Left lung (tissue), 10 donors: ENCODE measurements around the gene FRYL. TPM values are rescaled to one million over a fixed set of nuclear protein-coding genes. Genes with fewer than 3 reads are reported as not detected.
A peak's percentile ranks its signal among the peaks of the same experiment; 100 is the strongest.

ENCODE experiments used
- ATAC-seq: fragments of 200-7000 bp; cut with Tn5 transposase; one replicate; pipeline ENCODE4 v1.9.1; 2020; ENCODE audit warnings: moderate library complexity
- DNase-seq, 4 donors: peaks; one replicate each; pipeline ENCODE4 v3.0.0-alpha.2; 2013 to 2020
- H3K27ac ChIP-seq, 2 donors: fragments of 200-600 bp; sonication (generic) in 1 of 2; one replicate each; pipeline versions ENCODE4 v1.5.0 to v1.8.0; 2020 to 2021
- H3K27me3 ChIP-seq, 2 donors: fragments of 200-600 bp; sonication (generic) in 1 of 2; one replicate each; pipeline versions ENCODE4 v1.5.0 to v1.8.0; 2020 to 2021
- H3K36me3 ChIP-seq, 2 donors: fragments of 200-600 bp; sonication (generic) in 1 of 2; one replicate each; pipeline versions ENCODE4 v1.5.0 to v1.8.0; 2020 to 2021
- H3K4me1 ChIP-seq, 2 donors: fragments of 200-600 bp; one replicate each; pipeline ENCODE4 v1.8.0; 2021
- H3K4me3 ChIP-seq, 2 donors: fragments of 200-600 bp; sonication (generic) in 1 of 2; one replicate each; pipeline versions ENCODE4 v1.5.0 to v1.8.0; 2020 to 2021; ENCODE audit warnings: mild to moderate bottlenecking in 1 of 2
- H3K9me3 ChIP-seq, 2 donors: fragments of 200-600 bp; sonication (generic) in 1 of 2; one replicate each; pipeline versions ENCODE4 v1.5.0 to v1.8.0; 2020 to 2021
- CTCF ChIP-seq, 2 donors: fragments of 200-600 bp; sonication (generic) in 1 of 2; IDR thresholded peaks; one replicate each; pipeline versions ENCODE4 v1.5.0 to v1.8.0; 2021; ENCODE audit warnings: antibody characterized with exemption in 2 of 2
- intact Hi-C, 2 donors: fragments of 100-400 bp; cut with DNase I; formaldehyde crosslinking; loops; one replicate each; pipeline versions ENCODE4 v1.11.2 to v1.14.2; 2022
- polyA plus RNA-seq, 6 donors: library from polyadenylated mRNA; unstranded; fragments of 120-200 nt; gene quantifications; one replicate each; pipeline ENCODE4 v1.2.1, GENCODE V29; 2013; ENCODE audit not compliant: insufficient read length in 6 of 6
- total RNA-seq, 2 donors: library from RNA; stranded (reverse); fragmentation: NEBNext Ultra II Directional; extraction: Animal tissue kit (Norgen Biotek cat#: 25700); gene quantifications; one replicate each; pipeline ENCODE4 v1.2.1, GENCODE V29; 2021
- donor health status: DM: no; HTN: yes; CAD: no.
- donor health status: DM: no; HTN: no; CAD: no.

Gene FRYL
- total and polyA plus RNA-seq, 8 donors: 41.9 to 72.7 (median 50.3) TPM

- Histone ChIP-seq H3K27me3 (no peaks in the 10 kb centered on the region), H3K9me3 (no peaks in the 10 kb centered on the region), H3K4me3 (no peak overlapping the region), H3K4me1 (peaks cover 0 to 11% of the 10 kb centered on the region in 2 donors), H3K36me3 (peaks cover 0 to 32% of the 10 kb centered on the region in 2 donors), H3K27ac (no peak overlapping the region)
- TF ChIP-seq CTCF (IDR thresholded peaks at IDR 0.05): no peak
- DNase-seq (no peak), ATAC-seq (no peak)
- intact Hi-C loops: no loop called here
Measured at GRCh38 chr4:48594180-48594579, 185.9 kb downstream of the FRYL start.

DNA sequence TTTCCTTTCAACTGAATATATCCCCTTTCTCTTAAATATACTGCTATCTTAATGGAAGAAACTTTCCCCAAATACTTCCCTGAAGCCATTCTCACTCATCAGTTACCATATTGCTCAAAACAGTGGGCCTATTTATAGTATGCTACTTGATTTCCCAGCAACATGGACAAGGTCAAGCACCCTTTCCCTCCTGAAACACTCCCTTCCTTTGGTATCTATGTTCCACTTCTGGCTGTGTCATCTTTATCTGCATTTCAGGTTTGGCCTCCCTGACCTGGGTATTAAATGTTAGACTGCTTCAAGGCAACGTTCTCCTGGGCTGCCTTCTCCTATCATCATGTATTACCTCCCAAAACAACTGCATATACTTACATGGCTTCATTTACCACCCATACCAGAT is 188.7 kb downstream of the FRYL start:
- H3K4me1 ChIP-seq: peaks cover 0 to 26% of the 10 kb centered on the region in 2 donors
- peaks cover 0 to 31% of the 10 kb centered on the region in 2 donors for H3K36me3 ChIP-seq
- intact Hi-C loops: no loop called here
- H3K27me3 ChIP-seq: no peaks in the 10 kb centered on the region
- H3K27ac ChIP-seq: no peak overlapping the region
- H3K4me3 ChIP-seq: no peak overlapping the region
- no peak for TF ChIP-seq CTCF (IDR thresholded peaks at IDR 0.05)
- no peaks in the 10 kb centered on the region for H3K9me3 ChIP-seq
- ATAC-seq: no peak
- DNase-seq: no peak

DNA sequence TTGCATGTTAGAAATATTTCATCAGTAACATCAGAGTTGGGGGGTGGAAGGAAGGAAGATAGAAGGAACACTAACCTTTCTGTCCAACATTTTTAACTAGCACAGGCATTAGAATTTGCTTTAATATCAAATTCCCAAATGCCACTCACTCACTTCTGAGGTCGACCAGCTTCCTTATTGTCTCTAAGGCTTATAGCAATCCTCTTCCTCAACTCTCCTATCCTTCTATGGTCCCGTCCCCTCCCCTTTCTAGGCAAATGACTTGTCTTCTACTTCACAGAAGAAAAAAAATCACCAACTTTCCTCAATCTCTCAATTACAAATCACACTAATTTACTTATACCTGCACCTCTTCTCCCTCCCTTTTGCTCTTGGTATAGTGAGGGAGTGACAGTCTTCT is 189.2 kb downstream of the FRYL start:
- DNase-seq (no peak), ATAC-seq (no peak)
- no peak for TF ChIP-seq CTCF (IDR thresholded peaks at IDR 0.05)
- Histone ChIP-seq H3K4me1 (peaks cover 0 to 26% of the 10 kb centered on the region in 2 donors), H3K9me3 (no peaks in the 10 kb centered on the region), H3K27ac (no peak overlapping the region), H3K36me3 (peaks cover 0 to 32% of the 10 kb centered on the region in 2 donors), H3K4me3 (no peak overlapping the region), H3K27me3 (no peaks in the 10 kb centered on the region)
- intact Hi-C loops: no loop called here

- TF ChIP-seq CTCF (IDR thresholded peaks at IDR 0.05): no peak
- Histone ChIP-seq H3K27ac (peak overlapping the region in 1 of 2 donors; percentile 43), H3K4me1 (peaks cover 0 to 21% of the 10 kb centered on the region in 2 donors), H3K36me3 (peaks cover 0 to 32% of the 10 kb centered on the region in 2 donors), H3K4me3 (no peak overlapping the region), H3K27me3 (no peaks in the 10 kb centered on the region), H3K9me3 (no peaks in the 10 kb centered on the region)
- no peak for ATAC-seq
- DNase-seq: no peak
- intact Hi-C loops: no loop called here
Measured at GRCh38 chr4:48589098-48589445, 191.0 kb downstream of the FRYL start.

- ATAC-seq: no peak
- intact Hi-C loops: no loop called here
- no peak for TF ChIP-seq CTCF (IDR thresholded peaks at IDR 0.05)
Measured at GRCh38 chr4:48588230-48589097, 191.6 kb downstream of the FRYL start.

More at GRCh38 chr4:48588230-48589097, 191.6 kb downstream of the FRYL start:
- DNase-seq: no peak
- Histone ChIP-seq H3K36me3 (peaks cover 0 to 38% of the 10 kb centered on the region in 2 donors), H3K4me3 (no peak overlapping the region), H3K27ac (peak overlapping the region in 1 of 2 donors; percentile 43), H3K9me3 (no peaks in the 10 kb centered on the region), H3K4me1 (peaks cover 0 to 21% of the 10 kb centered on the region in 2 donors), H3K27me3 (no peaks in the 10 kb centered on the region)
